ENCODE data around the gene CPXM2.
"Not testable (repeated sequence)": the region's sequence is repeated elsewhere in the genome, so short reads cannot be mapped to it uniquely, and the experiment has no call there.

The CPXM2 gene

GRCh38 chr10:123742751-123743440 is 148.7 kb downstream of the CPXM2 start:
- DNase-seq (ENCODE audit: low spot score): no peak

DNA sequence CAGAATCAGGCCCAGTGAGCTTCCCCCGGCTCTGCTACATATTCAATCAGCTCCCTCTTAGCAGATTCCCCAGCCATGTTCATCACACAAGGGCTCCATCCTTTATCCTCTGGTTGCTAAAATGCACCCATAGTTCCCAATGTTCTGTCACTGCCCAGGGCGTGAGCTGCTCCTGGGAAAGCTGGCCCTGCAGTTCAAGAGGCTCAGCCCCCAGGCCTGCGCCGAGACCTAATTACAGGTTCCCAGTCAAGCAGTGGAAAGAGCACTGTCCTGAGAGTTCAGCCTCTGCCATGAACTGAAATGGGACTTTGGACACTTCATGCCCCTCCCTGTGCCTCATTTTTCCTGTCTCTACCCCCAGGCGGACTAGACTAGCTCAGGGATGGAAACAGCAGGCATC is 149.9 kb downstream of the CPXM2 start:
- no peak for DNase-seq (ENCODE audit: low spot score)

DNA sequence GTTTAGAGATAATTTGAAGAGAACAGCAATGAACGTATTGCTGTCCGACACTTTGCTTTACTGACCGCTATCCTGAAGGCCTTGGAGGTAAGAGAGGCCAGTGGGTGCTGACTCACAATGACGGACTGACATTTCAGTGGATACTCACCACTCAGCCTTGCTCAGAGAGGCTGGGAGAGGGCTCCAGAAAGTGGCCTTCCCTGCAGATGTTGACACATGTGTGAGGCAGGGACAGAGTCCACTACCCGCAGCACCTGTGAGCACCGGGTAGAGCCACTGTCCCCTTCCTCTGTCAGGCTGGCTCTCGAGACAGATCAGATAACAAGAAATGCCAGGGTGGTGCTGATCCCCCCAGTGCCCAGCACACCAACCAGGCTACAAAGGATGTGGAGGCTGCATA is 150.5 kb downstream of the CPXM2 start:
- no peak for DNase-seq (ENCODE audit: low spot score)

- not testable (repeated sequence) for DNase-seq (ENCODE audit: low spot score)
These were observed 154.7 kb downstream of the CPXM2 start for GRCh38 chr10:123736917-123737316.

DNA sequence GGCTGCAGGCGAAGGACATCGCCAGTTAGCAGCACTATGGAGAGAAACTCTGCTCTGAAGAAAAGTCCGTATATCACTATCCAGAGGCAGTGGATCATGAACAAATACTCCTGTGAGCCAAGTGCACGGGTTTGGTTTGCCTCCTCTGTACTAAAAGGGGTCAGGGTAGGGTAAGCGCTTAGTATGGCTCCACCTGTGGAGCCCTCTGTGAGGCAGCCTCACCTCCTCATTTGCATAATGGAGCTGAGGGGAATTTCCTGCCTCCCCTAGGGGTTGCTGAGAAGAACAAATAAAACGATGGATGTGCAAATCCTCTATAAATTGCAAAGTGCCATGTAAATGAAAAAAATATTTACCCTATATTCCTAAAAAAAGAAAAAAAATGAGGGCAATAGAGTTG is 162.1 kb downstream of the CPXM2 start:
- no peak for DNase-seq (ENCODE audit: low spot score)

GRCh38 chr10:123726836-123727235 is 164.8 kb downstream of the CPXM2 start:
- no peak for DNase-seq (ENCODE audit: low spot score)

GRCh38 chr10:123726381-123726780 is 165.2 kb downstream of the CPXM2 start:
- no peak for DNase-seq (ENCODE audit: low spot score)

DNA sequence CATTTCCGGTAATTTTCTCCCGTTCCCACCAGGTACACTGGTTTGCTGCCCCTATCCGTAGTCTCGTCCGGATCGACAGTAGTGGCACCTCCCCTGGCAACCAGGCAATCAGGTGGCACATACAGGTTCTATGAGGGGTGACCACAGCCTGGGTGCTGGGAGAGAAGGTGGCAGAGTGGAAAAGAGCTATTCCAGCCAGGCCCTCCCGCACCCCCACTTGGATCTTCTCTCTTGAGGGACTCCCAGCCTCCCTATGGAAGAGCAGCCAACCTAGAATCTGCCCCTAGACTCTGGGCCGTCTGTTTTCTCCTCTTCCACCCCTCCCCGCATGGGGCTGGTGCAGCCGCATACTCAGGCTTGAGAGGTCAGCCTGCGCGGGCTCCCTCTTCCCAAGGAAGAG is 166.9 kb downstream of the CPXM2 start:
- no peak for DNase-seq (ENCODE audit: low spot score)

- no peak for DNase-seq (ENCODE audit: low spot score)
These were observed 169.3 kb downstream of the CPXM2 start for GRCh38 chr10:123722351-123722750.

- DNase-seq (ENCODE audit: low spot score): no peak
These were observed 170.1 kb downstream of the CPXM2 start for GRCh38 chr10:123721441-123722049.

GRCh38 chr10:123720536-123720935 is 171.1 kb downstream of the CPXM2 start:
- no peak for DNase-seq (ENCODE audit: low spot score)

- DNase-seq (ENCODE audit: low spot score): no peak
These were observed 173.0 kb downstream of the CPXM2 start for GRCh38 chr10:123718544-123719060.

DNA sequence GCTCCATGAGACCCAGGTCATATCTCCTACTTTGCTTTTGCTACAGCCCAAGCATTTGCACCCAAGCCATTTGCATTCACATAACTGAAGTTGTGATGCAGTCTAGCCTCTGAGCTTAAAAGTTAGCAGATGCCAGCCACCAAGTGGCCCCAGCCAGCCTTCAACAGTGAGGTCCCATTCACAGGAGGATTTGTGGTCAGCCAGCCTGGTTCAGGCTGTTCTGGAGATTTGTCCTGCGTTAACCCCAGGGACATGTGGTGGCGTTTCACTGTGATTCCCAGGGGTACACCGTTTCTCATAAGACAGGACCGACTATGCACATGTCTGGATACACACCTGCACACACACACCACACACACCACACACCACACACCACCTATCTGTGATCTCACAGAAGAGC is 174.3 kb downstream of the CPXM2 start:
- no peak for DNase-seq (ENCODE audit: low spot score)

- DNase-seq (ENCODE audit: low spot score): no peak
These were observed 176.1 kb downstream of the CPXM2 start for GRCh38 chr10:123715546-123715945.

DNA sequence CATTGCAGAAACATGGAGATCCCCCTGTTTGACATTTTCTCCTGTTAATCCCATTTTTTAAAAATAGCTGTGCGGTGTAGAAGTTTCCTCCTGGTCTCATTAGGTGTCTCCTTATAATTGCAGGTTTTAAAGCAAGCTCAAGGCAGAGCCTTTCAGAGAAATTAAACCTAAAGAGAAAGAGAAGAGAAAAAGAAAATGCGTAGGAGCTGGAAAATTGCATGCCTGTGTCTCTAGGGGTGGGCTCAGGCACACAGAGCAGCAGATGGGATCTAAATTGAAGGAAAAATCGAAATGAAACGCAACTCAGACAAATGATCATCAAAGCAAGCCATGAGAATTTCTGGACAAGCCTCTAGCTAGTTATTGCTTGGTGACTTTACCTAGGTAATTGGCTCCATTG is 185.4 kb downstream of the CPXM2 start:
- DNase-seq (ENCODE audit: low spot score): no peak

GRCh38 chr10:123704812-123705211 is 186.8 kb downstream of the CPXM2 start:
- DNase-seq (ENCODE audit: low spot score): no peak

DNA sequence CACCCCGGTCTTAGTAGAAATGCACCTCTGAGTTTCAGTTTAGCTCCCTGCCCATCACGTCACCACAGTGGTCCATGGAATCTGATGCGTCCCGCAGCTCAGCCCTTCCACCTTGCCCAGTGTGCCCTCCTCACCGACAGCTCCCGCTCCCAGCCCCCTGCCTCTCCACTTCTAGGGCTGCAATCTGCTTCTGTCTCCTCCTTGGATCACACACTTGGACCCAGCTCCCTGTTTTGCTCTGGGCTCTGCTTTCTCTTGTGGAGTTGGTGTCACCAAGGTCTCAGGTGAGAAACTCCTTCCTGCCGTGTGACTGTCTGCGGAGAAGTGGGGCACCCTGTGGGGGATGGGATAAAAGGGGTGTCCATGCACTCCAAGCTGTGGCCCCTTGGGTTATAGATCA is 187.5 kb downstream of the CPXM2 start:
- no peak for DNase-seq (ENCODE audit: low spot score)

DNA sequence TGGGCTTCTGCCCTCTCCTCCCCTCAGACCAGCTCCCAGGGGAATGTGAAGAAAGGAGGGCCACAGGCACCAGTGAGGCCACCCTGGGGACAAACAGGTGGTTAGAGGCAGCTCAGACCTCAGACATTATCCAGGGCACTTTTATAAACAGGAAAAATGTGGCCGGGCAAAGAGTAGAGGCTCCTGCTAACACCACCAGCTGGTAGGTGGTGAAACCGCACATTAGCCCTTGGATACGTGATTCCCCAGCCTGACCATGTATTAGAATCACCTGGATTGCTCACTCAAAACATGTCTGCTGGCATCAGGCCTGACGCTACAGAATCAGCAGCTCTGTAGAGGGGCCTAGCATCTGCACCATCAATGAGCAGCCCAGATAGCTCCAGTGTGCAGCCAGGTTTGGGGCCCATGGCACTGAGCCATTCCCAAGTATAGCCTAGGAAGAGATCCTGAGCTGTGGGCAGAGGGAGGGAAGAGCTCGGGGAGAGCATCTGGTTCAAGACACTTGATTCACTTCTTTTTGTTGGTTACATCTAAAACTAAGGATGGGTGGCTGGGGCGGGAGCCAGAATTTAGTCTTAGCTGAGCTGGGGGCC is 188.3 kb downstream of the CPXM2 start:
- DNase-seq (ENCODE audit: low spot score): no peak
